NCI-H1105 treated with DMSO at 0.1 percent for 48 hours (cell line): Measurements from ENCODE around the gene JAKMIP1.

ENCODE experiments used
- DNase-seq: peaks from one replicate; lab custom pipeline; 2025; lab: John Stamatoyannopoulos, UW

The JAKMIP1 gene

DNA sequence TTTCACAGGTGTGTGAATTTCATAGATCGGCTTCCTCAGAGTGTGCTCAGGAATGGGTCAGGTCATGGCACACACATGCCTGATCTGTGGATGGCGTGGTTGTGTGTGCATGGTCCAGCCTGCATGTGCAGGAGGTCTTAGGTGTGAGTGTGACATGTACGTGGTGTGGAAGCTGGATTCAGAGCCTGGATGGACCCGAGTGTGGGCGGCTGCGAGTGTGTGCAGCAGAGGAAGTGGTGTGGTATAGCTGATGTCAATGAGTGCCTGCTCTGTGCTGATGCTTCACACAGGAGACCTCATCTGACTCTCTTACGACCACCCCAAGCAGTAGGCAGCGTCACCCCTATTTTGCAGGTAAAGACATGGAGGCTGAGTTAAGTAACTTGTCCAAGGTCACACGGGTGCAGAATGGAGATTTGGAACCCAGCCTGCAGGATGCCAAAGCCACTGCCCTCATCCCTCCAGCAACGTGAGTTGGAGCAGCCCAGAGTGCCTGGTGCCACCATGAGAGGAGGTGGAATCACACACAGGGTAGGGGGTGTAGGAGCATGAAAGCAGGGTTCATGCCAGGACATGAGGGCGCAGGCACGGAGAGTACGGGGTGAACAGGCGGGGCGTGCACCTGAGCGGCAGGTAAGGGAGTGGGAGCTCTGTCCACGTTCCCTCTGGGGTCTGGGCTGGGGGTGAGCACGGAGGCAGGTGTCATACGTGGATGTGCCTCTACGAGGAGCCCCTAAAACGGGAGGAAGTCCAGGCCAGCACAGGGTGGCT lies 157.9 kb downstream of the JAKMIP1 start:
- DNase-seq = no peak

DNA sequence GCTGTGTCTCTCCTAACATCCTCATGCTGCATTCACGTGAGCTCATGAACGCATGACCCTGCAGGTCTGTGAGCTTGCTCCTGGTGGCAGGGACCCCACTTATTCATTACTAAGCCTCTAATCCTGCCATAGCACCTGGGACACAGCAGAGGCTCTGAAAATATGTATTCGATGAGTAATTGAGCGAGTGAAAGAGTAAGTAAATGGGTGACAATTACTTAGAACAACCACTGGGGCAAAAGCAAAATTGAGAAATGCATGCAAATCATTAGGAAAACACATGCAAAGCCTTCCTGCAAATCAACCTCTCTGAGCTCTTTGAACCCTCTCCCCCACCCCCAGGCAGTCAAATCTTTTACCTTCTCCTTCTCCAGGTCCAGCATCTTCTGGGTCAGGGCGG lies 158.5 kb downstream of the JAKMIP1 start:
- no peak for DNase-seq

DNA sequence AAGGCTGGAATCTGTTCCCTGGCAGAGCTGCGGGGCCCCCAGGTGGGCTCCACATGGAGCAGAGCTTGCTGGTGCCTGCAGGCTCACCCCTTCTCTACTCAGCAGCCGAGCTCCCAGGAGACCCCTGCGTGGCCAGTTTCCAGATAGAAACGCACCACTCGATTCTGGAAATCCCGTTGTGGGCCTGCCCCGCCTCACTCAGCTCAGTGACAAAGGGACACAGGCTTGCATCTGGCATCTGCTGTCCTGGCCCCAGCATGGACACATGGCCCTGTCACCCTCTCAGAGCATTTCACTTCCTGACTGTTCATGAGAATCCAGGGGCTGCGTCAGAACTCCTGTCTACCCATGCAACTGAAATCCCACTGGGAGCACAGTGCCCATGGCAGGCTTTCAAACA lies 161.6 kb downstream of the JAKMIP1 start:
- no peak for DNase-seq

DNA sequence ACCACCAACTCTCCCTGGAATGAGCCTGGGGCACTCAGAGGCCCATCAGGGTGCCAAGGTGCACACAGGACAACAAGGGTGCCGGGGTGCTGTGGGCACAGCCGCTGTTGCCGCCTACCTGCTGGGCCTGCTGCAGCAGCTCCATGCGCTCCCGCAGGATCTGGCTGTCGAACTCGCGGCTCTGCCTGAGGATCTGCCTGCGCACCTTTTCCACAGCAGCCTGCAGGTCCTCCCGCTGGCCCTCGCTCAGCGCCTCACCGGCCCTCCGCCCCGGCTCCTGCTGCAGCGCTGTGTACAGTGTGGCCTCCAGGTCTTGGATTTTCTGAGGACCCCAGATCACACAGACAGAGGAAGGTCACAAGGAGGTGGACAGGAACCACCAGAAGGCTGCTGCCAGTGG lies 164.6 kb downstream of the JAKMIP1 start:
- DNase-seq = no peak

DNA sequence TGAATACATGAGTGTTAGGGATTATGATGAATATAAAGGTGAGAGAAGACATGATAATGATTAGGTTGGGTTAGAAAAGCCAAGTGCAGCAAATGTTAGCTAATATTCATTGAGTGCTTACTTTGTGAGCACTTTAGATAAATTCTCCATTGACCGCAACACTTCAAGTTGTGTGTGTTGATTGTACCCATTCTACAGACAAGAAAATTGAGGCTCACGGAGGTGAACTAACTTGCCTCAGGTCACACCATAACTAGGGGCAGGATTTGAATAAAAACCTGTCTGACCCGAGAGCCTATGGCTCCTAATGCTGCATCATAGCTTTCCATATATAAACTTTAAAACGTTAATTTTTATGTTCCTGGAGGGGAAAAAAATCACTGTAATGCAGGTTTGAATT lies 167.0 kb downstream of the JAKMIP1 start:
- DNase-seq = no peak

DNA sequence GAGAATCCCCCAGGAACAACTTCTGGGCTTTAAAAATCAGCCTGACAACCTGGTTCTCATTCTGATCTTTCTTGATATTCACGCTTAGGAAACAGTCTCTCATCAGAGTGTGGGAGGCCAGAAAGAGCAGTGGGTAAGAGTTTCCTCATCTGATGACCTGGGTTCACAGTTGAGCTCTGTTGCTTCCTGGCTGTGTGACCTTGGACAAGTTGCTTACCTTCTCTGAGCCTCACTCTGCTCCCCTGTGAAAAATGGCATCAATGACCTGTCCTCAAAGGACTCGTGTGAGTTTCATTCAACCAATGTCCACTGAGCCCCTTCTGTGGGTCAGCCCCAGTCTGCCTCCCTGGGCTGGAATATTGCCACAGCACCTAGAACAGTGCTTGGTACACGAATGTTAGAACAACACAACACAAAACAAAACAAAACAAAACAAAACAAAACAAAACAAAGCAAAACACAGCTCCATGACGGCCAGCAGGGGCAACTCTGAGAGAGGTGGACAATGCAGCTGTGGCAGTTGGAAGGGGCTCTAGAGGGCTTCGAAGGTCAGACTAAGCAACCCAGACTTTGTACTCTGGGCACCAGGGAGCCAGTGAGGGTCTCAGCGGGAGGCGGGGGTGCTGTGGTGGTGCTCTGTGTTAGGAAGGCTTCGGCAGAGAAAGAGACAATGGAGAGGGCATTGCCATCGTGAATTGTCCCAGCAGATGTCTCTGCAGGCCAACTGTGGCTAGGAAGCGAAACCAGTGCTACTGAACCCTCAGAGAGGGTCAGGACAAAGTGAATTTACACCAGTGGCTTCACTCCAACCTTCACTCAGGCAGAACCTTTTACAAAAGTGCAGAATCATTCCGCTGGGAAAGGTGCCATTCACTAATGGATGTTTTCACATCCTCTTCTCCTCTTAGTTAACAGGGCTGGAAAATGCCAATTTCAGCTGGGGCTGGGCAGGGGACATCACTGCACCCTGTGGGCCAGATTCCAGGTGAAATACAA lies 167.8 kb downstream of the JAKMIP1 start:
- no peak for DNase-seq

DNA sequence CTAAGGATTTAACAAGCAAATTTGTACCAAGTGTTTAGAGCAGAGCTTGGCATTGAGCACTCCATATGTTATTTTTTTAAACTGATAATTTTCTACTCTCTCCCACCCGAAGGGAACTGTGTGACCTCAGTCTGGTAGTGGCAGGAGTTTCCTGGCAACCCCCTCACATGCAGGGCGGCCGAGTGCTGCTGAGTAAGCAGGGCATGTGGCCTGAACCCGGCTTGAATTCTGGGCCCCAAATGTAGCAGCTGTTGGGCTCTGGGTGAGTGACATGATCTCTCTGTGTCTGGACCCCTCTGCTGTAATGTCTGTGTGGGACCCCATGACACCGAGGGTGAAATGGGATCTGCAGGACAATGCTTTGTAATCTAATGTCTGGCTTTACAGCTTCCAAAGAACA lies 168.5 kb downstream of the JAKMIP1 start:
- no peak for DNase-seq

DNA sequence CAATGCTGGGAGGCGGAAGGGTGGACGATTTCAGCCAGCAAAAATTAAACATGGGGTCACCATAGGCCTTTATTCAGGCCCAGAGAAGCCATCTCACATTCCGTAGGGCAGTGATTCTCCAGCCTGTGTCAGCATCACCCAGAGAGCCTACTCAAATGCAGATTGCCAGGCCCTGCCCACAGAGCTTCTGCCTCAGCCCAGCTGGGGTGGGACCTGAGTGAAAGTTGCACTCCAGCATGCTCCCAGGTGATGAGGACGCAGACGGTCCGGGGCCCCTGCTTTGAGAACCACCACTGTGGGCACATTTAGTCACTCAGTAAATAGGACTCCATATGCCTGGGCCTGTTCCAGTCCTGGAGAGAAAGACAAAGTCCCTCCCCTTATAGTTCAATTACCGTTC lies 169.7 kb downstream of the JAKMIP1 start:
- no peak for DNase-seq

DNA sequence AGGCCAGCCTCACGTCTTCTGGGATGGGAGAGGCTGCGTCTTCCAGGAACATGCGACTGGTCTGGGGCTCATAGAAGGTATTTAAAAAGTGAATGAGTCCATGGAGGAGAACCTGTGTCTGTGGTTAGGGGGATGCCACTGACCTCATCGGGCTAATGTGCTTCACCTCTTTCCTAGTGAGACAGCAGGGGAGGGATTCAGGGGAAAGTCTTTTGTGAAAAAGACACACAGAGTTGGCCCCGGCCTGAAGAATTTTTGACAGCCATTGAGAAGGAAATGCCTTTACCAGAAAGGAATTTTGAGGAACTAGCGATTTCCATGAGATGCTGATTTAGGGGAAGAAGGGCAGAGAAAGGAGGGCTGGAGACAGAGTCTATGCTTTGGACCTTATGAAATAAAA lies 171.1 kb downstream of the JAKMIP1 start:
- DNase-seq = no peak

DNA sequence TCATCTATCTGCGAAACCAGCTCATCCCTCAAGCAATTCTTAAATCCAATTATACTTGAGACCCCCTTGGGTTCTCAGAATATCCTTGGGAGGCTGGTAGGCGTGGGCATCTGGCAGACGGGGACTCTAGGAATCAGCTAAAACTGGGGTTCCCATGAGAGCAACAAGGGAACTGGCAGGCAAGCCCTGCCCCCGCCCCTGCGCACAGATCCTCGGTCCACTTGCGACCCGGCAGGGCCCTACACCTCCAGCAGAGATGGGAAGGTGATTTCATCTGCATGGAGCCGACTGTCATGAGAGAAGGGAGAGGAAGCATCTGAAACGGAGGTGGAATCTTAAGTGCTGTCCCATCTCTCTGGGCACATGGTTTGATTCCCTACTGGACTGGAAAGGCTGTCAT lies 172.2 kb downstream of the JAKMIP1 start:
- DNase-seq = no peak

DNA sequence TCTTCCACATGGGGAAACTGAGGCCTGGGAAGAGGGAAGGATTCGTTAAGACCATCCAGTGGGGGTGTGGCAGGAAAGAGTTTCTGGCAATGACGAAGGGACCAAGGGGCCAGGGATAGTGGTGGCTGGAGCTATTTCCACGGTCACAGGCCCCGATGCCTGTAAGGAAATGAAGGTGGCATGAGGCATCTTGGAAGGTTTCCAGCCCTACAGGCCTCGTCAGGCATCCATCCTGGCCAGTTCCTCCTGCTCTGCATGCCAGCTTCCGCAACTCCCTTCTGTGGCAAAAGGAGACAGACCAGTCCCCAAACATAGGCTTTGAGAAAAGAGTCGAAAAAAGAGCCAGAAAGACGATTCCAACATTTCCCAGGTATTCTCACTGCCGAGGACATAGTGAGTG lies 173.0 kb downstream of the JAKMIP1 start:
- DNase-seq = no peak

DNA sequence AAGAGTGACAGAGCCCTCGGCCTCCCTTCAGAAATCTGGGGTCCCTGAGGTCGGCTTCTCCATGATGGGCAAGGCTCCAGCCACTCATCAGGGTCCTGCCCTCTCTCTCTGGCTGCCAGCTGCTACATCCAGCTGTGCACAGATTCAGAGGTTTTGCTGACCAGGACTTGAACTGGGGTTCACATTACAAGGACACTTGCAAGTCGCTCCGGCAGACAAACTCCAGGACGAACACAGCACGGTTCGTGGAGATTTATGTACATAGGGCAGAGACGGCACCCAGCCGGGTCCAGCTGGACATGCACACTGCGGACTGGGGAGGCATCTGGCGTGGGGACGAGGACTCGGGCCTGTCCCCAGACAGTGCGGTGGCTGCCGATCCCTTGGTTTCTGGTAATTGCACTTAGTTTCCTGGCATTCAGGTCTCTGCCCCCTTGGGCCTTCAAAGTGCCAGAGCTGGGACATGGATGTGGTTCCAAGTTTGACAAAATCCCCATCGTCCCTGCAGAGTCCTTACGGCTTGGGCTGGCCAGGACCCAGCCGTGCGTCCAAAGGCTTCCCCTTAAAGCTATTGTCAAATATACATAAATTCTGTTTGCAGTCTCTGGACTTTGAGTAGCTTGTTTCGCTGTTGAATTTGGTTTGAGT lies 175.9 kb downstream of the JAKMIP1 start:
- DNase-seq = no peak

DNA sequence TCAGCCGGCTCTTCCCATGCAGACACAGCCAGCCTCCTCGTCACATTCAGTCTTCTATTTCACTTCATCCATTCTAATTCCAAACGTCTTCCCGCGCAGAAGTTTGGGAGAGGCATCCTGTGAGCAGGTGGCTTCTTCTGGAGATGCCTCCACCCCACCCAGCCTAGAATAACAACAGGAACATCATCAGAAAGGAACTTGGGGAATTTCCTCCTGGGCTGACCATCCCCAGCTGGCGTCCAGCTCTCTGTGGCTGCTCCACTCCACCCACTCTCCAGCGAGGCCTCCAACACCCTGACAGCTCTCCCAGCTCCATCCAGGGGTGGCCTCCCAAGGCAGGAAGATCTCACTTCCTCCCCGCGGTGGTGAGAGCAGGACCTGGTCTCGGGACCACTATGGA lies 176.6 kb downstream of the JAKMIP1 start:
- DNase-seq = no peak

DNA sequence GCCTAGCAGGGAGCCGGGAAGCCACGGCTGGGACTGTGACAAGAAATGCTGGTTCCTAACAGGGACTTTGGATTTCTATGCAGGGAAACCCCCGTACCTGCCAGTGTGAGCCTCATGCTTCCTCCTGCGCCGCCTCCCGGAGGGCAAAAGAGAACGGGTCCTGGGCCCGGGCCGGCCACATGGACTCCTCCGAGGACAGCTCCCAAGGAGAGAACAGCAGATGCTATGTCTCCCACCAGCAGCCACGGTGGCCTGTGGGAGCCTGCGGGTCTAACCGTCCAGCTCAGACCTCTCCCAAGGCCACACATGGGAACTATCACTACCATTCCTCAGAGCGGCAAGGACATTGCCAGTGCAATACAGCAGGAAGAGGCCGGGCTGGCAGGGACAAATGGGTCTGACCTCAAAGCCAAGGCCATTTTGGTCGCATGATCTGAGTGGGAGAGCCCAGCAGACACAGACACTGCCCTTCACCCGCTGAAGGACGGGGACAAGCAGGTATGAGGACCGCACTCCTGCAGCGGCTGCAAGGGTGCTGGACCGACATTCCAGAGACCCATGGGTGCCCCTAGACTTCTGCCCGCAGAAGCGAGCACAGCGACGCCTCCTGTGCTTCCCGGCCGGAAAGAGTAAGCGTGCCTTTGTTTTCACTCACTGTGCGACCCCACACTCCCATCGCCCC lies 177.6 kb downstream of the JAKMIP1 start:
- DNase-seq = no peak

DNA sequence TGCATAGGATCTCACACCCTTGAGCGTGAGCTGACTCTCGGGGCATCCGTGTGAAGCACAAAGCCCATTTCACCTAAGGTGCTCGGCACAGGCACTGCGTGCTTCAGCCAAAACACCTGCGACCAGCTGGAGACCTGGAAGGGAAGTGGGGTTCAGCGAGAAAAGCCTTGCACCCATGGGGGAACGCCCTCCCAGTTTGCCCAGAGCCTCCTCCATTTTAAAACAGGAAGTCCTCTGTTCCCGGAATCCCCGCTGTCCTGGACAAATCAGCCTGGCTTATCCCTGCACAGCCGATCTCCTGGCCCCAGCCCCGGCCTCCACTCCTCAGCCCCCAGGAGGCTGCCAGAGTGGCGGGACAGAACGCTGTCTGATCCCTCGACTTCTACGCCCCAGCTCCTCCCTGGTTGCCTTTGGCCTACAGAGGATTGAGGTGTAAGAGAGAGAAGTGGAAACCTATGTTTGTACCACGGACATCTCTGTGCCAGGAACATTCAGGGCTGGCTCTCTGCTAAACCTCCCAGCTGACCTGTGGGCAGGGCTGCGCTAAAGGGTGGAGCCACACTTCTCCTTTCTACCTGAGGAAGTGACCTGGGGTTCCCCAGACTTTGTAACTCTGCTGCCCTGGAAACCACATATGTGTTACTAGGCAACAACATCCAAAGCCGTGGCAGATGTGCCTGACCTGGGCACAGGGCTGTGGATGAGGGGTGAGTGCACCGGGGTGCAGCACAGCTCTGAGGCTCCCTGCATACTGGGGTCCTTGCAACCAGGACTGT lies 178.3 kb downstream of the JAKMIP1 start:
- DNase-seq = no peak

DNA sequence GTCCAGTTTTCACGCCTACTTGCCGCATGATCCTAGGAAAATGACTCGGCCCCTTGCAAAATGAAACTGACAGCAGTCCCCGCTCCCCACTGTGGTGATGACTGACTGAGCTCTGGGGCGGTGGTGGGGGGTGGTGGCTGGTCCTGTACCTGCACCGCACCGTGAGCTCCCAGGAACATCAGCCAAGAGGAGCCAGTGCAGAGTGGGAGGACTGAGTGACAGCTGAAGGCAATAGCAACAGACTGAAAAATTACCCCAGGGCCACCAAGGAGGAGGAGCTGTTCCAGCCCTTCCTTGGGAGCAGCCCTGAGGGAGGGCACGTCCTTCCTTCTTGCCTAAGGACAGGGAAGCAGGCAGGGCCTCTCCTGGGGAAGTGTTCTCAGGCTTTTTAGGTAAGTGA lies 179.7 kb downstream of the JAKMIP1 start:
- no peak for DNase-seq

DNA sequence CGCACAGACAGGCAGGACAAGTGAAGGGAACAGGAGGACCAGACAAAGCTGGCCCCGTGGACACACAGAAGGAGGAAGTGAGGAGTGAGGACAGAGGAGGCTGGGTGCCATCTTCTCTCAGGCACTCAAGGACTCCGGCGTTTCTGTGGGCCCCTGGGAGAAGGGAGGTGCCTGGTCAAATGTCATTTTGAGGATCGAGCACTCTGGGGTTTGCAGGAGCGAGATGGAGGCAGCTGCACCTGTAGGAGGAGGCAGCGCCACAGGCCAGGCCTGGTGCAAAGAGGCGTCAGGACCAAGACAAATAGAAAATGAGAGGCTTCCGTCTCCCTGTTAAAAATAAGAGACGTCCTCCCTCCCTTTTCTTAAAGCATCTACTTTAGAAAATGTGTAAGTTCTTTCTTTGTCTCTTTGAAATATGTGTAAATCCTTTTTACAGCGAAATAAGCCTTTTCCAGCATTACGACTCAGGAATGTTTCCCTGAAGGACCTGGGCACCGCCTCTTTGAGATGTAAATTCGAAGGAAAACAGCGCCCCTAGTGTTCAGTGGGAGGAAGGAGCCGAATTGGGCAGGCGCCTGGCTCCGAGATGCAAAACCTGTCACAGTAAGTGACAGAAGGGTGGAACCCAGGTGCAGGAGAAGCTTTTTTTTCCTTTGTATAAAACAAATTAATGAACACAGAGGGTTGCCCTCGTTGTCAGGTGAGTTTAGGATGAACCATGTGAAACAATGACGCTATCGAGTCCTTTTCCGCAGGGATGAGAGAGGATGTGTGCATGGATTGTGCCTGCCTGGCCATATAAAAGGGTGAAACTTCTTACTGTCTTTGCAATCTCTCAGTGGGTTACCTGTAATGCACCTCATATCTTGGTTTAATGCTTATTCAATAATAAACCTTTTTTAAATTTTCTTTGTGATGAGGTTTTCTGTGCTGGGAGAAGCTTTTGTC lies 180.8 kb downstream of the JAKMIP1 start:
- peak; percentile 20 for DNase-seq

DNA sequence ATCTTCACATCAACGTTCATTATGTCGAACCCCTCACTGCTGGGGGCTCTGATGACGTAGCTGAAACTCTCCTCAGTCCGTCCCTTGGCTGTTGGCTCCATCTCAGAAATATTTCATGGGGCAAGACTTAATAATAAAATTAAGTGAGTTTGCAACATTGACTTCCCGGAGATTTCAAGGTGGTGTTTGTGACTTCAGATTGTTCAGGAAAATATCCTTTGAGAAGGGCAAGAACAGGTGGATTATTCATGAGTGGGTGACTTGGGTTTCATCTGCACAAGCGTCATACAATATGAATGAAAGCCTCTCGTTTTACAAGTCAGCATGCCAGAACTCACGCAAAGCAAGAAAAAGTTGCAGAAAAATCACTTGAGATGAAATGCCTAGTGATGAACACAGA lies 182.0 kb downstream of the JAKMIP1 start, which contains the start of gene C4orf50:
Gene C4orf50 (minus strand): TSS at position 101 of the 400 bp plus-strand sequence.
- no peak for DNase-seq

DNA sequence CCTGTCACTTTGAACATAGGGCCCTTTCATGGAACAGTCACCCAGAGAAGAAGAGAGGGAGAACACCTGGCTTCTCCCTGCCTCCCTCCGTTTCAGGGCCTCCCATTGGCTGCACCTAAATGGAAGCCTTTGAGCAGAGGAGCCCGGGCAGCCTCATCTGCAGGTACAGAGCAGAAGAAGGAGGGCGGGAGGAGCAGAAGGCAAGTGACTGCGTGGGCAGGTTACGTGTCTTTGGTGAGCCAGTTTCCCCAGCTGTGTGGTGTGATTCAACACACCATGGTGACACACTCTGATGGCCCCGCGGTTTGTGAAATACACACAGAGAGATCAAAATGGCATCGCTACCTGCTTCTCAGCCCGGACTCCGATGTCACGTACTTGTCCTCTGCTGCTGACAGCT lies 182.5 kb downstream of the JAKMIP1 start:
- DNase-seq = no peak

DNA sequence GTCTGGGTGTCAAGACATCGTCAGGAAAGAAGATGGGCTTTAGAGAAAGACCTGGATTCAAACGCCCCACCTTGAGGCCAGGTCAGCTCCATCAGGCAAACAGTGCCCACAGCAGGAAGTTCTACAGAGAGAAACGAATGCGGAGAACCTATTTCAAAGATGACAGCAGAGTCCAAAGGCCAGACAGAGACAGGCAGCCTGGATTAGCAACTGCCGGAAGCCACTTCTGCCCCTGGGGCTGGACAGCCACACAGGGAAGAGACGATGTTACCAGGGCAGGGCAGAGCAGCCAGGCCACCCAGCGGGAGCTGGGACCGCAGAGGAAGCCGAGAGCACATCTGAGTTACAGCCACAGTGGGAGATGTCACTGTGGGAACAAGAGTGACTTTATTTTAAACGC lies 183.3 kb downstream of the JAKMIP1 start:
- no peak for DNase-seq
